Measurements from ENCODE around the gene DUSP15.

Gene DUSP15

DNA sequence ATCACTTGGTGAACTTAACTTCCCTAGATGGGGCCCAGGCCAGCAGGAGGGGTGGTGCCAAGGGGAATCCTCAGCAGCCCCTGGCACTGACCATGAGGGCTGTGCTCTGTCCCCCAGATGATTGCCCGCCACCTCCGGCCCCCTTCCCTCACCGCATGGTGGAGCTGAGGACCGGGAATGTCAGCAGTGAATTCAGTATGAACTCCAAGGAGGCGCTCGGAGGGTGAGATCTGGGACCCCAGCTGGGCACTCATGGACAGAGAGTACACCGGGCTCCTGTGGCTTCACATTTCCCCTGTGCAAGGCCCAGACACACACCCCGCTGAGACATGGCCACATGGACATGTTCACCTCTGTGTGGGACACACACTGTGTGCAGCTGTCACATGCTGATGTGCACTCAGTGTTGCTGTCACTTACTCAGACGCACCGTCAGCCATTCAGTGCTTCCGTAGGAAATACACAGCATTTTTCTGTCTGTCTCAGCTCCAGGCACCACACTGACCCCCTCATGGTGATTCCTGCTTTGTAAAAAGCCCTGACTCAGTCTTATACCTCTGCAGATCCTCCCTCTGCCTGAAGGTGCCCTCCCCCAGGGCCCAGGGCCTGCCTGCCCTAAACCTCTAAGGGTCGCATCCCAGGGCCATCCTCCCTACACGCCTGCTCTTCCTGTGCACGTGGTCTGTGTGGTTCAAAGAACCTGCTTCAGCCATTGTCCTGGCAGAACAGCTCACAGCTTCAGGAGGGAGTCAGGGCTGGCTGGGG lies 46.8 kb downstream of the DUSP15 start:
- peaks cover 3% of the 10 kb centered on the region for H3K4me1 ChIP-seq (ENCODE audit: control insufficient read depth, insufficient read depth, low read length, poor library complexity, severe bottlenecking)
- no peak overlapping the region for H3K4me3 ChIP-seq (ENCODE audit: insufficient read depth, low read depth, low read length, poor library complexity, severe bottlenecking)
- no peaks in the 10 kb centered on the region for H3K27me3 ChIP-seq (replicated peaks; ENCODE audit: control insufficient read depth, insufficient read depth, low read length, poor library complexity, severe bottlenecking)
- H3K27ac ChIP-seq (ENCODE audit: insufficient read depth, low read length, poor library complexity, severe bottlenecking) = no peak overlapping the region
- DNase-seq = no peak
- H3K9me3 ChIP-seq (ENCODE audit: control insufficient read depth, low read length) = no peaks in the 10 kb centered on the region
- no peaks in the 10 kb centered on the region for H3K36me3 ChIP-seq (ENCODE audit: control insufficient read depth, insufficient read depth, low read length)

DNA sequence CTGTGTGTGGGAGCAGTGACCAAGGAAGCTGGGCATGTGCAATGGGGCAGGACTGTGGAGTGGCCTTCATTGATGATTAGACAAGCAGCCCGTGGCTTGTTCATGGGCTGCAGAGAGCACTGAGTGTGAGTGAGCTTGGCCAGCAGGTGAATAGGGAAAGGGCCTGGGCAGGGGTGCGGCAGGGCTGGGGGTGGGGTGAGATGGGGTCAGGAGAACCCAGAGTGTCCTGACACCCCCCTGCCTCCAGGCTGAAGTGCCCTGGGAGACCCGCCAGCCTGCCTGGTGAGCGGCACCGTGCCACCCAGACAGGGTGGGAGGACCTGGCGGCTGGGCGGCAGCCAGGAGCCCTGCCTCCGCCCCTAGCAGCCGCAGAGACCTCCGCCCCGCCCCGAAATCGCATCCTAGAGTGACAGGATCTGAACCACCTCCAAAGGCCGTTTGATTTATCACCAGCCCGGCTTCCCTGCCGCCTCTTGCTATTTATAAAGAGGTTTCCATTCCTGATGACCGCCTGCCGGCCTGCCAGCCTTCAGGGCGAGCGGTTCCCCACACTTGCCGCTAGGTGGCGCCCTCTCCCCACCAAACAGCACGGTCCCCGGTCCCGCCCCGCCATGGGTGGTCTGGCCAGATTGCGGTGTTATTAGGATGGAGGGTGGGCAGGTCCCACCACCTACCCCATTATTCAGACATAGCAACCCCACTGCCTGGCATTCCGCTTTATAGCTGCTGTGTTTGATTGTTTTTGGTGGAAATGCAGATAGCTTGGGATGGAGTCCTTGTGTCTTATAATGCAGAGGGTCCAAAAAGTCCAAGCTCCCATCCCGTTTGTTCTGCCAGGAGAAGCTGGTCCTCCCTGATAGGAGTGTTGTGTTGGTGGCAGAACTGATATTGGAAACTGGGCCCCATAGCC lies 47.7 kb downstream of the DUSP15 start:
- H3K4me3 ChIP-seq (ENCODE audit: insufficient read depth, low read depth, low read length, poor library complexity, severe bottlenecking) = no peak overlapping the region
- peak; percentile 42 to 65 (median 59) for DNase-seq
- H3K27me3 ChIP-seq (replicated peaks; ENCODE audit: control insufficient read depth, insufficient read depth, low read length, poor library complexity, severe bottlenecking) = no peaks in the 10 kb centered on the region
- no peaks in the 10 kb centered on the region for H3K36me3 ChIP-seq (ENCODE audit: control insufficient read depth, insufficient read depth, low read length)
- peaks cover 3% of the 10 kb centered on the region for H3K4me1 ChIP-seq (ENCODE audit: control insufficient read depth, insufficient read depth, low read length, poor library complexity, severe bottlenecking)
- no peak overlapping the region for H3K27ac ChIP-seq (ENCODE audit: insufficient read depth, low read length, poor library complexity, severe bottlenecking)
- H3K9me3 ChIP-seq (ENCODE audit: control insufficient read depth, low read length) = no peaks in the 10 kb centered on the region

DNA sequence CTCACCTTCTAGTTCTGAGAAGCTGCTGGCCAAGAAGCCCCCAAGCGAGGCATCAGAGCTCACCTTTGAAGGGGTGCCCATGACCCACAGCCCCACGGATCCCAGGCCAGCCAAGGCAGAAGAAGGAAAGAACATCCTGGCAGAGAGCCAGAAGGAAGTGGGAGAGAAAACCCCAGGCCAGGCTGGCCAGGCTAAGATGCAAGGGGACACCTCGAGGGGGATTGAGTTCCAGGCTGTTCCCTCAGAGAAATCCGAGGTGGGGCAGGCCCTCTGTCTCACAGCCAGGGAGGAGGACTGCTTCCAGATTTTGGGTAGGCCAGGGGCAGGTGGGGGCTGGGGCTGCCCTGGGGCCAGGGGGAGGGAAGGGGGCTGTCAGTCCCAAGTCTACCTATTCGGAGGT lies 48.9 kb downstream of the DUSP15 start:
- no peaks in the 10 kb centered on the region for H3K9me3 ChIP-seq (ENCODE audit: control insufficient read depth, low read length)
- no peak overlapping the region for H3K4me3 ChIP-seq (ENCODE audit: insufficient read depth, low read depth, low read length, poor library complexity, severe bottlenecking)
- H3K4me1 ChIP-seq (ENCODE audit: control insufficient read depth, insufficient read depth, low read length, poor library complexity, severe bottlenecking) = peaks cover 3% of the 10 kb centered on the region
- no peaks in the 10 kb centered on the region for H3K36me3 ChIP-seq (ENCODE audit: control insufficient read depth, insufficient read depth, low read length)
- no peaks in the 10 kb centered on the region for H3K27me3 ChIP-seq (replicated peaks; ENCODE audit: control insufficient read depth, insufficient read depth, low read length, poor library complexity, severe bottlenecking)
- no peak overlapping the region for H3K27ac ChIP-seq (ENCODE audit: insufficient read depth, low read length, poor library complexity, severe bottlenecking)
- DNase-seq = no peak

DNA sequence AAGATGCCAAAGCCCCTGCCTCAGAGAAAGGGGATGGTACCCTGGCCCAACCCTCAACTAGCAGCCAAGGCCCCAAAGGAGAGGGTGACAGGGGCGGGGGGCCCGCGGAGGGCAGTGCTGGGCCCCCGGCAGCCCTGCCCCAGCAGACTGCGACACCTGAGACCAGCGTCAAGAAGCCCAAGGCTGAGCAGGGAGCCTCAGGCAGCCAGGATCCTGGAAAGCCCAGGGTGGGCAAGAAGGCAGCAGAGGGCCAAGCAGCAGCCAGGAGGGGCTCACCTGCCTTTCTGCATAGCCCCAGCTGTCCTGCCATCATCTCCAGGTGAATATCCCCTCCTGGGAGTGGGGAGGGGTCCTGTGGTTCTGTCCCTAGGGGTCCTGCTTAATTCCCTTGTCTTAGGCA lies 50.1 kb downstream of the DUSP15 start:
- Histone ChIP-seq H3K36me3 (ENCODE audit: control insufficient read depth, insufficient read depth, low read length) (no peaks in the 10 kb centered on the region), H3K4me1 (ENCODE audit: control insufficient read depth, insufficient read depth, low read length, poor library complexity, severe bottlenecking) (peaks cover 3% of the 10 kb centered on the region), H3K4me3 (ENCODE audit: insufficient read depth, low read depth, low read length, poor library complexity, severe bottlenecking) (no peak overlapping the region), H3K27ac (ENCODE audit: insufficient read depth, low read length, poor library complexity, severe bottlenecking) (no peak overlapping the region), H3K9me3 (ENCODE audit: control insufficient read depth, low read length) (no peaks in the 10 kb centered on the region), H3K27me3 (replicated peaks; ENCODE audit: control insufficient read depth, insufficient read depth, low read length, poor library complexity, severe bottlenecking) (no peaks in the 10 kb centered on the region)
- no peak for DNase-seq

DNA sequence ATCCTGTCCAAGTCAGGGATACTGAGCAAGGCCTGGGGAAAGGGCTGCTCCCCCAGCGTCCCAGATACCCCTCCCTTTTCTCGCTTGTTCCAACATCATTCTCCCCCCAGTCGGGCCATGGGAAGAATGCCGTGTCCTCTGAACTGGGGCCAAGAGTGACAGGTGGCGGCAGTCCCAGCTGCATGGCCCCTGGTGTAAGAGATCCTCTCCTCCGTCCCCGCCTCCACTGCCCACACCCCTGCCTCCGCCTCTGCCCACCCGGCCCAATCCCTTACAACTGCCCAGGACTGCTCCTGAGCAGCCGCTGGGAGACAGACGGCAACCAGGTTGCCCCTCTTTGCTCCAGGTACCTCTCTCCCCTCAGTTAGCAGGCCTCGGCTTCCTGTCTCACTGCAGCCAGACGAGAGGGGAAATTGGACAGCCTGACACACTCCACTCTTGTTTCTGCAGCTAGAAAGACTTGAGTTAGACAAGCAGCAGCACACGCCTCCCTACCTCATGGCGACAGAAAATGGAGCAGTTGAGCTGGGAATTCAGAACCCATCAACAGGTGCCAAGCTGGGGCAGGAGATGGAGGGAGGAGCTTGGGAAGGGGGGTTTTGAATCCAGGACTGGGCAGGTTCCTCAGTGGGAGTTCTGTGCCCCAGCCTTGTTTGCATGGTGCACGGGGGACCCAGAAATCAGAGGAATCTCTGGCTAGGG lies 51.1 kb downstream of the DUSP15 start, which contains the start of gene MYLK2:
Gene MYLK2 (plus strand): TSS at position 274 of the 702 bp plus-strand sequence. CDS start 225 bp downstream, at position 499.
- Histone ChIP-seq H3K4me1 (ENCODE audit: control insufficient read depth, insufficient read depth, low read length, poor library complexity, severe bottlenecking) (peaks cover 3% of the 10 kb centered on the region), H3K27me3 (replicated peaks; ENCODE audit: control insufficient read depth, insufficient read depth, low read length, poor library complexity, severe bottlenecking) (no peaks in the 10 kb centered on the region), H3K9me3 (ENCODE audit: control insufficient read depth, low read length) (no peaks in the 10 kb centered on the region), H3K4me3 (ENCODE audit: insufficient read depth, low read depth, low read length, poor library complexity, severe bottlenecking) (no peak within 1 kb of the TSS), H3K36me3 (ENCODE audit: control insufficient read depth, insufficient read depth, low read length) (no peaks in the 10 kb centered on the region), H3K27ac (ENCODE audit: insufficient read depth, low read length, poor library complexity, severe bottlenecking) (no peak within 1 kb of the TSS)
- no peak for DNase-seq

DNA sequence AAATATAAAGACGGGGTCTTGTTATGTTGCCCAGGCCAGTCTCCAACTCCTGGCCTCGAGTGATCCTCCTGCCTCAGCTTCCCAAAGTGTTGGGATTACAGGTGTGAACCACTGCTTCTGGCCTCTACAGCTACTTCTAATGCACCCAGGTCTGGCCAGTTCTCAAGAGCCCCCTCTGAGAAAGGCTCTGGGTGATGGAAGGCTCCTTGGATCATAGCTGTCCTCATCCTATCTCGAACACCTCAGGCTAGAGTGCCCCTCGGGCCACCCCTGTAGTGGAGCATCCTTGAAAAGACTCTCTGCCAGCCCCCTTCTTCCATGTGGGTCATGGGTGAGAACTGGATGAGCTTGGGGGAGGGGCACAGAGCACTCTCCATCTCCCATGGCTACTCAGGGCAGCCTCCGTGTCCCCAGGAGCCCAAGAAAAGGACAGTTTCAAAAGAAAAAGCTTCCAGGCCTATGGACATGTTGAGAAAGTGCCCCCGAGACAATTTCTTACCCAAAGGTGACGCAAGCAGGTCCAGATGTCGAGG lies 51.9 kb downstream of the DUSP15 start:
- DNase-seq = no peak
- H3K4me3 ChIP-seq (ENCODE audit: insufficient read depth, low read depth, low read length, poor library complexity, severe bottlenecking) = no peak overlapping the region
- no peaks in the 10 kb centered on the region for H3K27me3 ChIP-seq (replicated peaks; ENCODE audit: control insufficient read depth, insufficient read depth, low read length, poor library complexity, severe bottlenecking)
- H3K36me3 ChIP-seq (ENCODE audit: control insufficient read depth, insufficient read depth, low read length) = no peaks in the 10 kb centered on the region
- H3K27ac ChIP-seq (ENCODE audit: insufficient read depth, low read length, poor library complexity, severe bottlenecking) = no peak overlapping the region
- no peaks in the 10 kb centered on the region for H3K9me3 ChIP-seq (ENCODE audit: control insufficient read depth, low read length)
- H3K4me1 ChIP-seq (ENCODE audit: control insufficient read depth, insufficient read depth, low read length, poor library complexity, severe bottlenecking) = peaks cover 3% of the 10 kb centered on the region

DNA sequence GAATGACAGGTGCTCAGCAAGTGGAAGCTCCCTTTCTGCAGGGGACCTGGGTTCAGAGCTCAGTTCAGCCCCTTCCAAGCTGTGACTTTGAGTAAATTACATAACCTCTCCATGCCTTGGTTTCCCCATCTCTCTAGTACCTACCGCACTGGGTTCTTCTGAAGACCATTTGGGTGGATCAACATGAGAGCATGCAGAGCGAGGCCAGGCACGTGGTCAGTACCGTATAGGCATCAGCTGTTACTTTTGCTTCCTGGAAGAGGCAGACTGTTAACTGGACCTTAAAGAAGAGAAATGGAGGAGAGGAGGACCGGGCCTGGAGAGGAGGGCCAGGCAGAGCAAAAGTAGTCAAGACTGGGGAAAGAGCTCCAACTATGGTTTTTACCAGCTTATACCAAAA lies 52.9 kb downstream of the DUSP15 start:
- no peaks in the 10 kb centered on the region for H3K9me3 ChIP-seq (ENCODE audit: control insufficient read depth, low read length)
- no peaks in the 10 kb centered on the region for H3K27me3 ChIP-seq (replicated peaks; ENCODE audit: control insufficient read depth, insufficient read depth, low read length, poor library complexity, severe bottlenecking)
- H3K4me3 ChIP-seq (ENCODE audit: insufficient read depth, low read depth, low read length, poor library complexity, severe bottlenecking) = no peak overlapping the region
- no peak overlapping the region for H3K27ac ChIP-seq (ENCODE audit: insufficient read depth, low read length, poor library complexity, severe bottlenecking)
- no peak for DNase-seq
- H3K4me1 ChIP-seq (ENCODE audit: control insufficient read depth, insufficient read depth, low read length, poor library complexity, severe bottlenecking) = no peaks in the 10 kb centered on the region
- no peaks in the 10 kb centered on the region for H3K36me3 ChIP-seq (ENCODE audit: control insufficient read depth, insufficient read depth, low read length)

DNA sequence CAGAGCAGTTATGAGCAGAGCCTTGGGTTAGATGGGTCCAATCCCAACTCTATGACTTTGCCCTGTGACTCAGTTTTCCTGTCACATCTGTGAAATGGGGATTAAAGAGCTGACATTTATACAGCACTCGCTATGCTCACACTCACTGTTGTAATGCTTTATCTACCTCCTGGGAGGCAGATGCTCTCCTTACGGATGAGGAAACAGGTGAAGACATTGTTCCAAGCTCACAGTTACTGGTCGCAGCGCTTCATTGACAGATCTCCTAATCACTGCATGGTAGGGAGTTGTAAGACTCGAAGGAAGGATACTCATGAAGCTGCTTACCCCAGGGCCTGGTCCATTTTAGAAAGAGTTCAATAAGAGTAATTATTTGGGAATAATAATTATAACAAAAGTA lies 54.1 kb downstream of the DUSP15 start:
- H3K27me3 ChIP-seq (replicated peaks; ENCODE audit: control insufficient read depth, insufficient read depth, low read length, poor library complexity, severe bottlenecking) = no peaks in the 10 kb centered on the region
- H3K27ac ChIP-seq (ENCODE audit: insufficient read depth, low read length, poor library complexity, severe bottlenecking) = no peak overlapping the region
- no peaks in the 10 kb centered on the region for H3K36me3 ChIP-seq (ENCODE audit: control insufficient read depth, insufficient read depth, low read length)
- H3K9me3 ChIP-seq (ENCODE audit: control insufficient read depth, low read length) = no peaks in the 10 kb centered on the region
- H3K4me3 ChIP-seq (ENCODE audit: insufficient read depth, low read depth, low read length, poor library complexity, severe bottlenecking) = no peak overlapping the region
- no peaks in the 10 kb centered on the region for H3K4me1 ChIP-seq (ENCODE audit: control insufficient read depth, insufficient read depth, low read length, poor library complexity, severe bottlenecking)
- no peak for DNase-seq

DNA sequence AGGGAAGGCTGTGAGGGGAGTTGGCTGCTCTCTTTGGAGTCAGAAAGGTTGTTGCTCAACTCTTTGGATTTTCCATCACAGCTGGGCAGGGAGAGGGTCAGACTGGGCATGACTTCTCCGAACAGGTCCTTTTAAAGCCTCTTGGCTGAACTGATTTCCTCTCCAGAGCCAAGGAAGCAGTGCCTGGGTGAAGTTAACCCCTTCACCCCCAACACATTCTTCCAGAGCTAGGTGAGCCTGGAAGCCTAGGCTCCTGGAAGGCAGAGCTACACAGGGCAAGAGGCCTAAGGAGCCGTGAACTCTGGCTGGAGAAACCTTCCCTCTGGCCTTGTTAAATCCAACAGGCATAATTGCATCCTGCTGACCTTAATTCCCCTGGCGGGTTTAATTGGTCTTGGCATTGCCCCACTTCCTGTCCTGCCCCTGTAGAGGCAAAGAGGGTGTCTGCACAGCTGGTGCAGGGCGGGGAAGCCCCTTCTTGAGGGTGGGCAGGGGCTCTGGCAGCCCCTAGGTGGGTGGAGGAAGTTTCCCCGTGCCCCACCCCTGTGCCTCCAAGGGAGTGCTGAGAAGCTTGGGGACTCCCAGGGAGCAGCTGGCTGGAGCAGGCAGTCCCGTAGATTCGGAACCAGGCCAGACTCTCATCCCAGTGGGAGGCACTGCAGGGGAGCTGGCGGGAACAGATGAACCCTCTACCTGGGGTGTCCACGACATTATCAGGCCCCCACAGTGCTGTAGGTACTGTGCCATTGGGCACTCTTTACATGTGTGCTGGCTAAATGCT lies 54.7 kb downstream of the DUSP15 start:
- Histone ChIP-seq H3K27ac (ENCODE audit: insufficient read depth, low read length, poor library complexity, severe bottlenecking) (no peak overlapping the region), H3K4me1 (ENCODE audit: control insufficient read depth, insufficient read depth, low read length, poor library complexity, severe bottlenecking) (no peaks in the 10 kb centered on the region), H3K9me3 (ENCODE audit: control insufficient read depth, low read length) (no peaks in the 10 kb centered on the region), H3K4me3 (ENCODE audit: insufficient read depth, low read depth, low read length, poor library complexity, severe bottlenecking) (no peak overlapping the region), H3K27me3 (replicated peaks; ENCODE audit: control insufficient read depth, insufficient read depth, low read length, poor library complexity, severe bottlenecking) (no peaks in the 10 kb centered on the region), H3K36me3 (ENCODE audit: control insufficient read depth, insufficient read depth, low read length) (no peaks in the 10 kb centered on the region)
- DNase-seq = no peak

All from effector memory CD4-positive, alpha-beta T cell (primary cell).